GM12878 (cell line): ENCODE results near the gene LYVE1. TPM values are rescaled to one million over a fixed set of nuclear protein-coding genes. Genes with fewer than 3 reads are reported as not detected.

ENCODE experiments used
- ASH2L ChIP-seq: fragments of 300-600, 200-600 bp; sonication (generic); IDR thresholded peaks from 2 replicates; pipeline ENCODE4 v1.6.1; 2017; ENCODE audit warnings: low read depth, mild to moderate bottlenecking, borderline replicate concordance
- BMI1 ChIP-seq: fragments of 450-650 bp; IDR thresholded peaks from 2 replicates; pipeline ENCODE4 v1.6.1; 2016; ENCODE audit warnings: mild to moderate bottlenecking, moderate library complexity, borderline replicate concordance
- CHD2 ChIP-seq: IDR thresholded peaks from 2 replicates; pipeline ENCODE4 v1.6.1; 2011; ENCODE audit warnings: low read depth, low read length, improper control_type of control experiment, borderline replicate concordance
- CREM ChIP-seq: IDR thresholded peaks from 2 replicates; pipeline ENCODE4 v1.6.1; 2014; ENCODE audit warnings: antibody characterized with exemption, low read depth
- DPF2 ChIP-seq: fragments of 450-650 bp; IDR thresholded peaks from 2 replicates; pipeline ENCODE4 v1.6.1; 2017; ENCODE audit warnings: mild to moderate bottlenecking
- E2F4 ChIP-seq: IDR thresholded peaks from 2 replicates; pipeline ENCODE4 v1.6.1; 2012; ENCODE audit warnings: low read depth, low read length, improper control_type of control experiment
- EGR1 ChIP-seq, 2 experiments: IDR thresholded peaks; 1 replicate in 1 of 2; 2 replicates in 1 of 2; pipeline ENCODE4 v1.6.1; 2011 to 2012; ENCODE audit warnings: low read depth in 2 of 2, low read length in 2 of 2, borderline replicate concordance in 1 of 2, mild to moderate bottlenecking in 1 of 2, moderate library complexity in 1 of 2
- FOS ChIP-seq: IDR thresholded peaks from 3 replicates; pipeline ENCODE4 v1.6.1; 2011; ENCODE audit warnings: borderline replicate concordance; ENCODE audit not compliant: insufficient read length; ENCODE audit errors: extremely low read depth
- HDGF ChIP-seq: fragments of 450-650 bp; IDR thresholded peaks from 2 replicates; pipeline ENCODE4 v1.6.1; 2016; ENCODE audit warnings: antibody characterized with exemption
- KLF5 ChIP-seq: fragments of 450-650 bp; IDR thresholded peaks from 2 replicates; pipeline ENCODE4 v1.6.1; 2014; ENCODE audit warnings: mild to moderate bottlenecking; ENCODE audit not compliant: partially characterized antibody
- MYC ChIP-seq: IDR thresholded peaks from 2 replicates; pipeline ENCODE4 v1.6.1; 2011; ENCODE audit warnings: mild to moderate bottlenecking, low read length, moderate library complexity, inconsistent platforms; ENCODE audit not compliant: insufficient read depth, insufficient replicate concordance, insufficient read length, severe bottlenecking
- NFXL1 ChIP-seq: fragments of 450-650 bp; IDR thresholded peaks from 2 replicates; pipeline ENCODE4 v1.6.1; 2017; ENCODE audit warnings: antibody characterized with exemption, mild to moderate bottlenecking, borderline replicate concordance
- NFYB ChIP-seq: IDR thresholded peaks from 2 replicates; pipeline ENCODE4 v1.6.1; 2011; ENCODE audit warnings: low read depth, mild to moderate bottlenecking, low read length, improper control_type of control experiment, moderate library complexity; ENCODE audit not compliant: insufficient read depth
- POLR2A ChIP-seq: IDR thresholded peaks from 2 replicates; pipeline ENCODE4 v1.6.1; 2011; ENCODE audit warnings: low read depth, mild to moderate bottlenecking, low read length
- RAD51 ChIP-seq: fragments of 450-650 bp; IDR thresholded peaks from 2 replicates; pipeline ENCODE4 v1.6.1; 2016; ENCODE audit warnings: moderate library complexity, mild to moderate bottlenecking, inconsistent platforms
- SMC3 ChIP-seq: IDR thresholded peaks from 2 replicates; pipeline ENCODE4 v1.6.1; 2011; ENCODE audit warnings: low read length, improper control_type of control experiment, borderline replicate concordance
- SREBF1 ChIP-seq: IDR thresholded peaks from 2 replicates; pipeline ENCODE4 v1.6.1; 2012; ENCODE audit warnings: mild to moderate bottlenecking, low read length
- SRF ChIP-seq, 2 experiments: IDR thresholded peaks; 2 replicates each; pipeline ENCODE4 v1.6.1; 2011; ENCODE audit warnings: low read depth in 2 of 2, low read length in 2 of 2, mild to moderate bottlenecking in 1 of 2, moderate library complexity in 1 of 2
- TARDBP ChIP-seq: IDR thresholded peaks from 2 replicates; pipeline ENCODE4 v1.6.1; 2016; ENCODE audit warnings: borderline replicate concordance
- USF2 ChIP-seq: IDR thresholded peaks from 2 replicates; pipeline ENCODE4 v1.6.1; 2011; ENCODE audit warnings: low read depth, low read length, improper control_type of control experiment, borderline replicate concordance
- ZZZ3 ChIP-seq: IDR thresholded peaks from 2 replicates; pipeline ENCODE4 v1.6.1; 2011; ENCODE audit warnings: low read depth; ENCODE audit not compliant: control insufficient read depth, insufficient read length
- polyA plus RNA-seq, 11 experiments: library from polyadenylated mRNA; depleted of rRNA in 4 of 11; unstranded in 6 of 11; stranded (reverse) in 5 of 11; fragments of >200 nt; fragmentation: Nextera tagmentation in 4 of 11; fragmentation: Illumina TruSeq in 1 of 11; extraction: Ambion mirVana in 4 of 11; extraction: Trizol in 1 of 11; gene quantifications; 1 replicate in 1 of 11; 2 replicates in 10 of 11; pipeline versions ENCODE4 v1.2.1 to v1.2.3, GENCODE V29; 2011 to 2016; ENCODE audit warnings: inconsistent platforms in 2 of 11, missing spikeins in 2 of 11, low read depth in 1 of 11
- total RNA-seq, 4 experiments: library from RNA; depleted of rRNA in 3 of 4; stranded (reverse); fragments of >200 nt in 3 of 4; fragmentation: Illumina TruSeq in 1 of 4; extraction: Trizol in 1 of 4; gene quantifications; 2 replicates each; pipeline versions ENCODE4 v1.2.1 to v1.2.3, GENCODE V29; 2013 to 2021
- TF ChIP-seq, protein P1 (sequence below): fragments of 150-350 bp; IDR thresholded peaks from 2 replicates; pipeline ENCODE4 v1.6.1; 2016; ENCODE audit warnings: low read depth, low read length
- TF ChIP-seq, protein P2 (sequence below): IDR thresholded peaks from 2 replicates; pipeline ENCODE4 v1.6.1; 2011; ENCODE audit warnings: mild to moderate bottlenecking, low read depth, low read length, moderate library complexity; ENCODE audit not compliant: insufficient replicate concordance

LYVE1 gene
- total and polyA plus RNA-seq, 10 of the 15 experiments (the other 5 are each of a cell fraction or from before 2014, with no cell fraction given), result 0.15 TPM; not detected in 9

- TF ChIP-seq NFXL1 (no peak), BMI1 (peak; percentile 95), KLF5 (peak; percentile 59), E2F4 (no peak), CHD2 (peak; percentile 78), FOS (no peak), RAD51 (no peak), HDGF (no peak; the same call in 1 of the 2 replicates), USF2 (no peak), ASH2L (no peak), ZZZ3 (no peak), POLR2A (peak; percentile 98), SRF (IDR thresholded peaks at IDR 0.05; ENCODE audit: low read depth in 2 of 2, low read length in 2 of 2) (peak in 1 of 2 experiments; percentile 78; a peak in 2 of 4 replicates), EGR1 (IDR thresholded peaks at IDR 0.05; ENCODE audit: borderline replicate concordance in 1 of 2, low read depth in 2 of 2, low read length in 2 of 2) (0 out of 3 replicates have a peak, but pooled peaks of 1 of the 2 experiments have one; percentile 48), DPF2 (peak; percentile 62), NFYB (no peak), SMC3 (peak; percentile 27; the same call in 1 of the 2 replicates), SREBF1 (no peak), TARDBP (no peak), CREM (peak; percentile 98), MYC (no peak)
- TF ChIP-seq, protein P1, sequence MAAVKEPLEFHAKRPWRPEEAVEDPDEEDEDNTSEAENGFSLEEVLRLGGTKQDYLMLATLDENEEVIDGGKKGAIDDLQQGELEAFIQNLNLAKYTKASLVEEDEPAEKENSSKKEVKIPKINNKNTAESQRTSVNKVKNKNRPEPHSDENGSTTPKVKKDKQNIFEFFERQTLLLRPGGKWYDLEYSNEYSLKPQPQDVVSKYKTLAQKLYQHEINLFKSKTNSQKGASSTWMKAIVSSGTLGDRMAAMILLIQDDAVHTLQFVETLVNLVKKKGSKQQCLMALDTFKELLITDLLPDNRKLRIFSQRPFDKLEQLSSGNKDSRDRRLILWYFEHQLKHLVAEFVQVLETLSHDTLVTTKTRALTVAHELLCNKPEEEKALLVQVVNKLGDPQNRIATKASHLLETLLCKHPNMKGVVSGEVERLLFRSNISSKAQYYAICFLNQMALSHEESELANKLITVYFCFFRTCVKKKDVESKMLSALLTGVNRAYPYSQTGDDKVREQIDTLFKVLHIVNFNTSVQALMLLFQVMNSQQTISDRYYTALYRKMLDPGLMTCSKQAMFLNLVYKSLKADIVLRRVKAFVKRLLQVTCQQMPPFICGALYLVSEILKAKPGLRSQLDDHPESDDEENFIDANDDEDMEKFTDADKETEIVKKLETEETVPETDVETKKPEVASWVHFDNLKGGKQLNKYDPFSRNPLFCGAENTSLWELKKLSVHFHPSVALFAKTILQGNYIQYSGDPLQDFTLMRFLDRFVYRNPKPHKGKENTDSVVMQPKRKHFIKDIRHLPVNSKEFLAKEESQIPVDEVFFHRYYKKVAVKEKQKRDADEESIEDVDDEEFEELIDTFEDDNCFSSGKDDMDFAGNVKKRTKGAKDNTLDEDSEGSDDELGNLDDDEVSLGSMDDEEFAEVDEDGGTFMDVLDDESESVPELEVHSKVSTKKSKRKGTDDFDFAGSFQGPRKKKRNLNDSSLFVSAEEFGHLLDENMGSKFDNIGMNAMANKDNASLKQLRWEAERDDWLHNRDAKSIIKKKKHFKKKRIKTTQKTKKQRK, result no peak
- TF ChIP-seq, protein P2, sequence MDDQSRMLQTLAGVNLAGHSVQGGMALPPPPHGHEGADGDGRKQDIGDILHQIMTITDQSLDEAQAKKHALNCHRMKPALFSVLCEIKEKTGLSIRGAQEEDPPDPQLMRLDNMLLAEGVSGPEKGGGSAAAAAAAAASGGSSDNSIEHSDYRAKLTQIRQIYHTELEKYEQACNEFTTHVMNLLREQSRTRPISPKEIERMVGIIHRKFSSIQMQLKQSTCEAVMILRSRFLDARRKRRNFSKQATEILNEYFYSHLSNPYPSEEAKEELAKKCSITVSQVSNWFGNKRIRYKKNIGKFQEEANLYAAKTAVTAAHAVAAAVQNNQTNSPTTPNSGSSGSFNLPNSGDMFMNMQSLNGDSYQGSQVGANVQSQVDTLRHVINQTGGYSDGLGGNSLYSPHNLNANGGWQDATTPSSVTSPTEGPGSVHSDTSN, result no peak
Measured at GRCh38 chr11:10540915-10541560, 27.4 kb downstream of the LYVE1 start, which contains the start of gene RNF141 (continued).
